ENCODE data around the gene CNBP. TPM values are rescaled to one million over a fixed set of nuclear protein-coding genes. Genes with fewer than 3 reads are reported as not detected.

Gene CNBP
- total RNA-seq, 1 experiment from 2014 or later, result 438 TPM

DNA sequence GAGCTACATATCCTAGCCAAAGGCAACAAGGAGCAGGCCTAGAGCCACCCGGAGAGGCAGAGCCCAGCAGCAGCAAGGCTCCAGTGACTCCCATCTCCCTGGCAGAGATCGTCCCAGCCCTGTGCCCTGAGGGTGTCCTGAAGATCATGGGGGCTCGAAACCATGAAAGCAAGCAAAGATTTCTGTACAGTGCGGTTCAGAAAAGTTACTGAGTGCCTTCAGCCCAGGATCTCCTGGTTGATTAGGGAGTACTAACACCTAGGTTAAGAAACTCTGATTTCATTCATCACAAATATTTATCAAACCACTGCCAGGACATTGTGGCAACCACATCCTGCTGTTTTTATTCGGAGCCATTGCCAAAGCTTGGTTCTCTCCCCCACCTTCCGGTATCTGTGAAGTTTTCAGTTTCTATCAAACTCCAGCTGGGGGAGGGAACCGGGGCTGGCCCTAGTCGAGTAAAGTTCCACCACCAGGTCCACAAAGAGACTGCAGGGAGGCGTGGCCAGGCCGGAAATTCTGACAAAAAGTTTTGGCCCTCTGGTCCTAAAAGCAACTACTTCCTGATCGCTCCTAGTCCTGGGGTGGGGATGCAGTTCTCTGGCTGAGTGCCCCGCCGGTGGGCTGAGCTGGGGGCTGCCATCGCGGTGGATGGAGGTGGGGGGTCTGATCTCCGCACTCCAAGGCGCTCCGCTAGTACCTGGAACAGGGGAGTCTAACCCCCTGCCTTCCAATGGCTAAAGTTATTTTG lies 63.3 kb downstream of the CNBP start:
- Histone ChIP-seq H3K4me3 (ENCODE audit: low read depth, low read length, poor library complexity, severe bottlenecking) (peak overlapping the region; percentile 53), H3K9me3 (ENCODE audit: low read depth, low read length, poor library complexity, severe bottlenecking) (no peaks in the 10 kb centered on the region), H3K27ac (ENCODE audit: low read depth, low read length, poor library complexity, severe bottlenecking) (peak overlapping the region; percentile 26), H3K36me3 (ENCODE audit: insufficient read depth, low read length, poor library complexity, severe bottlenecking) (no peaks in the 10 kb centered on the region), H3K27me3 (replicated peaks; ENCODE audit: insufficient read depth, low read depth, low read length, poor library complexity) (no peaks in the 10 kb centered on the region), H3K4me1 (ENCODE audit: insufficient read depth, low read length, poor library complexity, severe bottlenecking) (peaks cover 4% of the 10 kb centered on the region)
- DNase-seq (ENCODE audit: low spot score), result peak; percentile 89
- no TSS peak for BruUV-seq (replicated peaks)
- intact Hi-C loops (cut with micrococcal nuclease; ENCODE audit: unreplicated experiment), result no loop called here
- ChIA-PET CTCF (no interaction called here), POLR2A (ENCODE audit: low non-redundant PET) (no interaction called here)
- no peak for TF ChIP-seq EZH2 (IDR thresholded peaks at IDR 0.05; ENCODE audit: borderline replicate concordance, low read depth, low read length, poor library complexity, severe bottlenecking)
- TF ChIP-seq, protein P1, sequence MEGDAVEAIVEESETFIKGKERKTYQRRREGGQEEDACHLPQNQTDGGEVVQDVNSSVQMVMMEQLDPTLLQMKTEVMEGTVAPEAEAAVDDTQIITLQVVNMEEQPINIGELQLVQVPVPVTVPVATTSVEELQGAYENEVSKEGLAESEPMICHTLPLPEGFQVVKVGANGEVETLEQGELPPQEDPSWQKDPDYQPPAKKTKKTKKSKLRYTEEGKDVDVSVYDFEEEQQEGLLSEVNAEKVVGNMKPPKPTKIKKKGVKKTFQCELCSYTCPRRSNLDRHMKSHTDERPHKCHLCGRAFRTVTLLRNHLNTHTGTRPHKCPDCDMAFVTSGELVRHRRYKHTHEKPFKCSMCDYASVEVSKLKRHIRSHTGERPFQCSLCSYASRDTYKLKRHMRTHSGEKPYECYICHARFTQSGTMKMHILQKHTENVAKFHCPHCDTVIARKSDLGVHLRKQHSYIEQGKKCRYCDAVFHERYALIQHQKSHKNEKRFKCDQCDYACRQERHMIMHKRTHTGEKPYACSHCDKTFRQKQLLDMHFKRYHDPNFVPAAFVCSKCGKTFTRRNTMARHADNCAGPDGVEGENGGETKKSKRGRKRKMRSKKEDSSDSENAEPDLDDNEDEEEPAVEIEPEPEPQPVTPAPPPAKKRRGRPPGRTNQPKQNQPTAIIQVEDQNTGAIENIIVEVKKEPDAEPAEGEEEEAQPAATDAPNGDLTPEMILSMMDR (conservative IDR thresholded peaks at IDR 0.05; ENCODE audit: low read depth, low read length), result peak; percentile 20; the same call in 1 of the 2 replicates

DNA sequence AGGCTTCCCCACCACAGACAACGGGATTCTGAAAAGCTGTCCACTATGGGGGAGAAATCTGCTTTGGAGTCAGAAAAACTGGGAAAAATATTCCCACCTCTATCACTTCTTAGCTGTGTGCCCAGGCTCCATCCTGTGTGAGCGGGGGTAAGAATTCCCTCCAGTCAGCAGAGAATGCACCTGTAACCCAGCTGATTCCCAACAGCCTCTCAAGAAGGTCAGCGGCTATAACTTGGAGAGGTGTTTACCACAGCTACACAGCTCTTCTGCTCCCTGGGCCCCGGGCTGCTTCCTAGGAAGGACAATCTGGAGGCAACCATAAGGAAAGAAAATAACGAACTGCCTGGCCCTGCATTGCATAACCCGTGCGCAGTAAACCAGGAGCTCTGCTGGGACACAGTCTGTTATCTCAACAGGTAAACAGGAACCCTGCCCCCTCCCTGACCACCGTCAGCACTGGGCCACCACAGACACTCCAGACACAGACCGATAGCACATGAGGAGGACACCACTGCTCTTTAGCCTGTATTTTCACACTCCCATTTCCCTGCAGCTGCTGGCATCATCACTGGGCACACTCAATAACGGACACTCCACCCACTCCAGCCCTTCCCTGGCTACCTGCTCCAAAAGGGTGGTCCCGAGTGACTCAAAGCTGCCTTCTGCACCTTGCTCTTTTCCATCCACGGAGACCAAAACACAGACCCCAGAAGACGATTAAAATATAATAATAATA lies 64.2 kb downstream of the CNBP start:
- no TSS peak for BruUV-seq (replicated peaks)
- H3K27me3 ChIP-seq (replicated peaks; ENCODE audit: insufficient read depth, low read depth, low read length, poor library complexity), result no peaks in the 10 kb centered on the region
- H3K27ac ChIP-seq (ENCODE audit: low read depth, low read length, poor library complexity, severe bottlenecking), result peak overlapping the region; percentile 26
- intact Hi-C loops (cut with micrococcal nuclease; ENCODE audit: unreplicated experiment), result no loop called here
- peaks cover 4% of the 10 kb centered on the region for H3K4me1 ChIP-seq (ENCODE audit: insufficient read depth, low read length, poor library complexity, severe bottlenecking)
- ChIA-PET CTCF (no interaction called here), POLR2A (ENCODE audit: low non-redundant PET) (no interaction called here)
- peak overlapping the region; percentile 53 for H3K4me3 ChIP-seq (ENCODE audit: low read depth, low read length, poor library complexity, severe bottlenecking)
- no peak for DNase-seq (ENCODE audit: low spot score)
- no peaks in the 10 kb centered on the region for H3K36me3 ChIP-seq (ENCODE audit: insufficient read depth, low read length, poor library complexity, severe bottlenecking)
- H3K9me3 ChIP-seq (ENCODE audit: low read depth, low read length, poor library complexity, severe bottlenecking), result no peaks in the 10 kb centered on the region
- TF ChIP-seq EZH2 (IDR thresholded peaks at IDR 0.05; ENCODE audit: borderline replicate concordance, low read depth, low read length, poor library complexity, severe bottlenecking), result no peak
- TF ChIP-seq, protein P1 (conservative IDR thresholded peaks at IDR 0.05; ENCODE audit: low read depth, low read length), result no peak

DNA sequence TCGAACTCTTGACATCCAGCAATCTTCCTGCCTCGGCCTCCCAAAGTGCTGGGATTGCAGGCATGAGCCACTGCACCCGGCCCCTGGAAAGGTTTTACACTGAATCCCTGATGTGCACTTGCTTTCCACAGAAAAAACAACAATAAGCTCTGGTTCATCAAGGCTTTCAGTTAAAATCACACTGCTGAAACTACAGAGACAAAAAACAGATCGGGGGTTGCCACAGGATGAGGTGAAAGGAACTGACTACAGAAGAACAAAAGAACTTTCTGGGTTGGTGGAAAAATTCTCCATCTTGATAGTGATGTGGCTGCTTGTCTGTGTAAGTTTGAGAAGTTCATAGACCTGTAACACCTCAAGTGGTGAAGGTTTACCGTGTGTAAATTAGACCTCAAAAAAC lies 65.0 kb downstream of the CNBP start:
- Histone ChIP-seq H3K36me3 (ENCODE audit: insufficient read depth, low read length, poor library complexity, severe bottlenecking) (no peaks in the 10 kb centered on the region), H3K9me3 (ENCODE audit: low read depth, low read length, poor library complexity, severe bottlenecking) (no peaks in the 10 kb centered on the region), H3K4me1 (ENCODE audit: insufficient read depth, low read length, poor library complexity, severe bottlenecking) (peaks cover 4% of the 10 kb centered on the region), H3K4me3 (ENCODE audit: low read depth, low read length, poor library complexity, severe bottlenecking) (no peak overlapping the region), H3K27me3 (replicated peaks; ENCODE audit: insufficient read depth, low read depth, low read length, poor library complexity) (no peaks in the 10 kb centered on the region), H3K27ac (ENCODE audit: low read depth, low read length, poor library complexity, severe bottlenecking) (no peak overlapping the region)
- TF ChIP-seq, protein P1 (conservative IDR thresholded peaks at IDR 0.05; ENCODE audit: low read depth, low read length), result no peak
- TF ChIP-seq EZH2 (IDR thresholded peaks at IDR 0.05; ENCODE audit: borderline replicate concordance, low read depth, low read length, poor library complexity, severe bottlenecking), result no peak
- DNase-seq (ENCODE audit: low spot score), result no peak
- POLR2A ChIA-PET (ENCODE audit: low non-redundant PET), result no interaction called here
- no TSS peak for BruUV-seq (replicated peaks)
- CTCF ChIA-PET, result no interaction called here
- intact Hi-C loops (cut with micrococcal nuclease; ENCODE audit: unreplicated experiment), result no loop called here

Other genes with a start within 250 kb of the CNBP start
- gene CFAP92, start 189.8 kb downstream of the CNBP start, total RNA-seq (2021), result 0.26 TPM in 1 of 2 replicates, not detected in the other
- gene EFCC1, start 182.6 kb downstream of the CNBP start, total RNA-seq (2021), result not detected in 2 replicates
- not detected in 2 replicates for gene GP9, start 123.1 kb downstream of the CNBP start, total RNA-seq (2021)
- gene RAB43, start 62.1 kb downstream of the CNBP start, total RNA-seq (2021), result 2.9 and 7.3 TPM in 2 replicates
- gene ISY1, start 22.8 kb downstream of the CNBP start, total RNA-seq (2021), result 46.2 and 49.8 TPM in 2 replicates
- 157 and 158 TPM in 2 replicates for gene COPG1, start 65.7 kb upstream of the CNBP start, total RNA-seq (2021)
- gene HMCES, start 95.0 kb upstream of the CNBP start, total RNA-seq (2021), result 46.3 and 52.2 TPM in 2 replicates
- gene EFCAB12, start 244.7 kb upstream of the CNBP start, total RNA-seq (2021), result 0.71 and 1.2 TPM in 2 replicates

Measured in A673 (cell line).